IMR-90 (cell line): ENCODE data around the gene BCDIN3D. TPM values are rescaled to one million over a fixed set of nuclear protein-coding genes. Genes with fewer than 3 reads are reported as not detected.

Experiments
- ATAC-seq: fragments of 200-7000 bp; cut with Tn5 transposase; 2 replicates; pipeline ENCODE4 v1.9.1; 2020; ENCODE audit warnings: low read depth, mild to moderate bottlenecking, moderate library complexity
- BruUV-seq: library from RNA; stranded (reverse); fragments of 400-500 nt; replicated peaks from 2 replicates; lab custom pipeline; 2021; lab: Mats Ljungman, UMichigan
- CTCF ChIA-PET: fragments of 300-600 bp; formaldehyde crosslinking; extraction: SDS; loops from one replicate; lab custom pipeline; 2021; ENCODE audit warnings: antibody characterized with exemption; lab: Yijun Ruan, JAX
- POLR2A ChIA-PET: fragments of 300-600 bp; sonication (Branson Sonifier 250); formaldehyde crosslinking; loops from one replicate; lab custom pipeline; 2022; ENCODE audit warnings: antibody characterized with exemption; ENCODE audit not compliant: unreplicated experiment; lab: Charles Lee
- DNase-seq: peaks from one replicate; pipeline ENCODE4 v3.0.0; 2013
- H2AFZ ChIP-seq: replicated peaks from 2 replicates; pipeline ENCODE3; 2013; ENCODE audit warnings: low read length, mild to moderate bottlenecking; ENCODE audit not compliant: poor library complexity
- H2AK5ac ChIP-seq: 2 replicates; pipeline ENCODE4 v1.6.1; 2013; ENCODE audit warnings: low read depth, low read length, inconsistent platforms
- H2AK9ac ChIP-seq: replicated peaks from 2 replicates; pipeline ENCODE3; 2013; ENCODE audit warnings: mild to moderate bottlenecking, low read depth, low read length, moderate library complexity; ENCODE audit not compliant: poor library complexity
- H2BK120ac ChIP-seq: 2 replicates; pipeline ENCODE4 v1.6.1; 2013; ENCODE audit warnings: low read depth, low read length, inconsistent platforms
- H2BK15ac ChIP-seq: 3 replicates; pipeline ENCODE4 v1.6.1; 2013; ENCODE audit warnings: low read depth, low read length, inconsistent platforms
- H2BK20ac ChIP-seq: 2 replicates; pipeline ENCODE4 v1.6.1; 2013; ENCODE audit warnings: low read depth, mild to moderate bottlenecking, inconsistent platforms, low read length, moderate library complexity
- H2BK5ac ChIP-seq: 2 replicates; pipeline ENCODE4 v1.6.1; 2013; ENCODE audit warnings: mild to moderate bottlenecking, low read depth, low read length, inconsistent platforms; ENCODE audit not compliant: poor library complexity, severe bottlenecking
- H3K14ac ChIP-seq: replicated peaks from 2 replicates; pipeline ENCODE4 v1.6.1; 2013; ENCODE audit warnings: low read depth, low read length, inconsistent platforms
- H3K18ac ChIP-seq: 2 replicates; pipeline ENCODE4 v1.6.1; 2013; ENCODE audit warnings: low read depth, low read length, control low read depth
- H3K23ac ChIP-seq: 2 replicates; pipeline ENCODE4 v1.6.1; 2013; ENCODE audit warnings: low read depth, low read length, inconsistent platforms
- H3K27ac ChIP-seq: 2 replicates; pipeline ENCODE4 v1.5.1; 2013; ENCODE audit warnings: mild to moderate bottlenecking, control low read depth, low read length; ENCODE audit not compliant: insufficient read depth
- H3K27me3 ChIP-seq: 2 replicates; pipeline ENCODE4 v1.6.1; 2013; ENCODE audit warnings: low read length; ENCODE audit not compliant: control insufficient read depth, insufficient read depth
- H3K36me3 ChIP-seq: 2 replicates; pipeline ENCODE4 v1.6.1; 2013; ENCODE audit warnings: low read length, mixed read lengths; ENCODE audit not compliant: control insufficient read depth, insufficient read depth
- H3K4ac ChIP-seq: 2 replicates; pipeline ENCODE4 v1.6.1; 2013; ENCODE audit warnings: low read depth, low read length, inconsistent platforms
- H3K4me1 ChIP-seq: 2 replicates; pipeline ENCODE4 v1.6.1; 2013; ENCODE audit warnings: low read length, mixed read lengths; ENCODE audit not compliant: control insufficient read depth, insufficient read depth
- H3K4me2 ChIP-seq: 2 replicates; pipeline ENCODE4 v1.6.1; 2013; ENCODE audit warnings: low read depth, mild to moderate bottlenecking, control low read depth, low read length, moderate library complexity
- H3K4me3 ChIP-seq: 2 replicates; pipeline ENCODE4 v1.5.1; 2013; ENCODE audit warnings: low read depth, mild to moderate bottlenecking, control low read depth, low read length, moderate library complexity; ENCODE audit not compliant: insufficient read depth
- H3K56ac ChIP-seq: 2 replicates; pipeline ENCODE4 v1.6.1; 2013; ENCODE audit warnings: low read length, inconsistent platforms; ENCODE audit not compliant: insufficient read depth; ENCODE audit errors: extremely low read depth
- H3K79me1 ChIP-seq, 2 experiments: 2 replicates each; pipeline ENCODE4 v1.6.1; 2013; ENCODE audit warnings: low read length in 2 of 2, inconsistent platforms in 1 of 2, low read depth in 1 of 2
- H3K9ac ChIP-seq: 2 replicates; pipeline ENCODE4 v1.6.1; 2013; ENCODE audit warnings: low read depth, low read length, control low read depth
- H3K9me1 ChIP-seq: 2 replicates; pipeline ENCODE4 v1.6.1; 2013; ENCODE audit warnings: low read length, inconsistent platforms; ENCODE audit not compliant: insufficient read depth
- H3K9me3 ChIP-seq: 2 replicates; pipeline ENCODE4 v1.6.1; 2013; ENCODE audit warnings: low read length; ENCODE audit not compliant: control insufficient read depth, insufficient read depth
- H4K20me1 ChIP-seq: 2 replicates; pipeline ENCODE4 v1.6.1; 2013; ENCODE audit warnings: low read length, inconsistent platforms; ENCODE audit not compliant: insufficient read depth
- H4K5ac ChIP-seq: 2 replicates; pipeline ENCODE4 v1.6.1; 2013; ENCODE audit warnings: mild to moderate bottlenecking, low read depth, low read length, control low read depth
- H4K8ac ChIP-seq, 2 experiments: 2 replicates each; pipeline ENCODE4 v1.6.1; 2013; ENCODE audit warnings: low read depth in 2 of 2, low read length in 2 of 2, control low read depth in 1 of 2, inconsistent platforms in 1 of 2
- H4K91ac ChIP-seq: 2 replicates; pipeline ENCODE4 v1.6.1; 2013; ENCODE audit warnings: low read depth, low read length, inconsistent platforms; ENCODE audit not compliant: insufficient read depth
- CTCF ChIP-seq: conservative IDR thresholded peaks from 2 replicates; pipeline ENCODE4 v1.5.1; 2012; ENCODE audit warnings: mild to moderate bottlenecking, low read depth, low read length, improper control_type of control experiment
- MAZ ChIP-seq: IDR thresholded peaks from 2 replicates; pipeline ENCODE4 v1.6.1; 2012; ENCODE audit warnings: low read depth, mild to moderate bottlenecking, low read length, improper control_type of control experiment, moderate library complexity, borderline replicate concordance
- POLR2A ChIP-seq: IDR thresholded peaks from 2 replicates; pipeline ENCODE4 v1.6.1; 2012; ENCODE audit warnings: mild to moderate bottlenecking, low read depth, low read length
- RCOR1 ChIP-seq: IDR thresholded peaks from 2 replicates; pipeline ENCODE4 v1.6.1; 2012; ENCODE audit warnings: mild to moderate bottlenecking, low read length, improper control_type of control experiment; ENCODE audit not compliant: insufficient replicate concordance
- SMC3 ChIP-seq: fragments of 150-350 bp; IDR thresholded peaks from 2 replicates; pipeline ENCODE4 v1.6.1; 2016; ENCODE audit warnings: low read depth, mild to moderate bottlenecking, antibody characterized with exemption, low read length, moderate library complexity
- WGBS, 2 experiments: methylation state at CpG; one replicate each; pipeline versions ENCODE4 v1.1.5 to v1.1.7; 2013; ENCODE audit warnings: missing lambda C conversion rate in 2 of 2; ENCODE audit not compliant: insufficient read length in 1 of 2; ENCODE audit errors: extremely low coverage in 2 of 2; 5-methylcytosine and 5-hydroxymethylcytosine counted together
- dilution Hi-C: fragments of 300-500 bp; cut with HindIII; formaldehyde crosslinking; loops from one replicate; pipeline ENCODE4 v1.14.3; 2018; ENCODE audit warnings: low sequenced_read_pairs; ENCODE audit not compliant: unreplicated experiment
- in situ Hi-C: fragments of 300-500 bp; cut with MboI; formaldehyde crosslinking; loops from 3 replicates; pipeline ENCODE4 v1.14.3; 2019; ENCODE audit warnings: low sequenced_read_pairs, inconsistent platforms, mixed read lengths
- intact Hi-C: fragments of 100-400 bp; cut with micrococcal nuclease; formaldehyde crosslinking; loops from 2 replicates; pipeline ENCODE4 v1.10.0; 2022
- polyA plus RNA-seq, 3 experiments: library from polyadenylated mRNA; depleted of rRNA; stranded (reverse); fragments of >200 nt; gene quantifications; 2 replicates each; pipeline ENCODE4 v1.2.3, GENCODE V29; 2012; ENCODE audit warnings: low replicate concordance in 1 of 3
- total RNA-seq: library from RNA; depleted of rRNA; stranded (reverse); fragments of >200 nt; gene quantifications from 2 replicates; pipeline ENCODE4 v1.2.3, GENCODE V29; 2012

Gene BCDIN3D
- total and polyA plus RNA-seq, 2 of the 4 experiments (the other 2 are of a cell fraction), result 2.3 TPM

- Histone ChIP-seq H2BK20ac (no peak overlapping the region), H4K91ac (no peak overlapping the region), H3K9me1 (peaks cover 34% of the 10 kb centered on the region), H2BK15ac (no peak overlapping the region), H4K5ac (no peak overlapping the region), H3K27ac (no peak overlapping the region), H2AK5ac (peak overlapping the region; percentile 38; the same call in 1 of the 2 replicates), H3K4me2 (no peak overlapping the region), H2BK120ac (no peak overlapping the region), H3K18ac (no peak overlapping the region), H3K4ac (no peak overlapping the region; the same call in 1 of the 2 replicates), H2AK9ac (peak overlapping the region; percentile 71), H3K9me3 (no peaks in the 10 kb centered on the region), H3K23ac (no peak overlapping the region), H3K56ac (no peak overlapping the region), H3K14ac (no peak overlapping the region), H3K36me3 (peaks cover 6% of the 10 kb centered on the region; the same call in 1 of the 2 replicates), H4K8ac (no peak overlapping the region), H2AFZ (no peak overlapping the region), H3K4me1 (peaks cover 27% of the 10 kb centered on the region), H4K20me1 (peaks cover 83% of the 10 kb centered on the region), H3K4me3 (no peak overlapping the region), H3K79me1 (peaks cover 26 to 92% of the 10 kb centered on the region in 2 experiments), H2BK5ac (no peak overlapping the region), H3K9ac (no peak overlapping the region), H3K27me3 (no peaks in the 10 kb centered on the region)
- no TSS peak for BruUV-seq
- ATAC-seq (no peak), DNase-seq (no peak)
- dilution Hi-C loops (no loop called here), intact Hi-C loops (no loop called here), in situ Hi-C loops (no loop called here)
- TF ChIP-seq POLR2A (no peak), RCOR1 (no peak), MAZ (no peak), SMC3 (no peak), CTCF (no peak)
- CTCF ChIA-PET, result no interaction called here
- POLR2A ChIA-PET, result no interaction called here
- WGBS, 2 experiments, result no CpG with 5 or more reads among the region's 6 CpGs
Observed at GRCh38 chr12:49823951-49824350, 19.0 kb downstream of the BCDIN3D start.
